AG08395 (cell line): ENCODE results near the gene ANKLE1.

Experiments used
- DNase-seq: peaks from one replicate; pipeline ENCODE4 v3.0.0; 2012; ENCODE audit warnings: mixed read lengths, low spot score

The ANKLE1 gene

GRCh38 chr19:17325881-17326594 is 44.3 kb downstream of the ANKLE1 start:
- no peak for DNase-seq

GRCh38 chr19:17326595-17326966 is 44.9 kb downstream of the ANKLE1 start:
- DNase-seq = no peak

GRCh38 chr19:17327068-17327653 is 45.5 kb downstream of the ANKLE1 start:
- no peak for DNase-seq

- no peak for DNase-seq
Observed at GRCh38 chr19:17327654-17328516, 46.2 kb downstream of the ANKLE1 start.

GRCh38 chr19:17328517-17329365 is 47.0 kb downstream of the ANKLE1 start:
- no peak for DNase-seq

- no peak for DNase-seq
Observed at GRCh38 chr19:17329366-17330261, 47.9 kb downstream of the ANKLE1 start.

GRCh38 chr19:17330262-17331044 is 48.8 kb downstream of the ANKLE1 start:
- DNase-seq = no peak

GRCh38 chr19:17331045-17331558 is 49.4 kb downstream of the ANKLE1 start:
- DNase-seq = no peak

GRCh38 chr19:17332360-17332676 is 50.6 kb downstream of the ANKLE1 start:
- DNase-seq = no peak

GRCh38 chr19:17332677-17333581 is 51.2 kb downstream of the ANKLE1 start:
- DNase-seq = no peak

- DNase-seq = peak; percentile 90
Observed at GRCh38 chr19:17333611-17334413, 52.1 kb downstream of the ANKLE1 start.

GRCh38 chr19:17334414-17335409 is 53.0 kb downstream of the ANKLE1 start, which contains the start of gene ANO8:
Gene ANO8 (minus strand): TSS chr19:17334855. CDS start chr19:17334670, 185 bp downstream.
- peak; percentile 96 for DNase-seq

GRCh38 chr19:17335575-17335974 is 53.9 kb downstream of the ANKLE1 start:
- DNase-seq = no peak
